GM21737 (cell line): ENCODE results near the gene CRIP2.

ENCODE experiments used
- ATAC-seq: cut with Tn5 transposase; IDR thresholded peaks from one replicate; pipeline ENCODE4 v1.9.1; 2021; ENCODE audit warnings: mild to moderate bottlenecking, moderate library complexity; ENCODE audit not compliant: unreplicated experiment

Gene CRIP2

DNA sequence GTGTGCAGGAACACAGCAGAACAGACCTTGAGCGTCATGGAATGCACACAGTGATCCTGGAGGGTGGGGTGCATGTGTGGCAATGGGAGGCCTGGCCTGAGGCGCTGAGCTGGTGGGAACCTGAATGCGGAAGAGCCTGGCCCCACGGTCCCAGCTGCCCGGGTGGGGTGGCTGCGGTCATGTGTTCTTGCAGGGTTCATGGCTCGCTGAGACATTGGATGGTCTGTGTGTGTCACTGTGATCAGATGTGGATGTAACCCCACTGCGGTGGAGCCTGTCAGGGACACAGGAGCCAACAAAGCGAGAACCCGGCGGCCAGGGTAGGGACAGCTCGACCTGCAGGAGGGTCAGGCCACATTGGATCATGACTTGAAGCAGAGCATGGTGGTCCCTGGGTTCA lies 31.8 kb upstream of the CRIP2 start:
- no peak for ATAC-seq

DNA sequence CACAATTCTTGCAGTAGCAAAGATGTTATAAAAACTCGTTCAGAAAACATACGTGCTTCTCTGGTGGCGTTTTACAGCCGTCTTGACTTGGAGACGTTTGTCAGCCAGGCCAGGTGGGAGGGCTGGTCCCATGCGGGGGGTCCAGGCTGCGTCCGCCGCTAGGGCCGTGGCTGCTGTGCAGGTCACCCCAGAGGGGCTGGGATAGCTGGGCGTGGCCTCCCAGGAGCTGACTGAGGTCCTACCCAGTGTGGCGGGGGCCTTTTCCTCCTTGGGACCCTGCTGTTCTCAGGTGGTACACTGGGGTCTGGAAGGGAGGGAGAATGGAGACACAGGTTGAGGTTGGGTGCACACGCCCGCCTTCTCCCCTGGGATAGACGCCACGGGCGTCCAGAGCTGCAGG lies 29.8 kb upstream of the CRIP2 start:
- no peak for ATAC-seq

DNA sequence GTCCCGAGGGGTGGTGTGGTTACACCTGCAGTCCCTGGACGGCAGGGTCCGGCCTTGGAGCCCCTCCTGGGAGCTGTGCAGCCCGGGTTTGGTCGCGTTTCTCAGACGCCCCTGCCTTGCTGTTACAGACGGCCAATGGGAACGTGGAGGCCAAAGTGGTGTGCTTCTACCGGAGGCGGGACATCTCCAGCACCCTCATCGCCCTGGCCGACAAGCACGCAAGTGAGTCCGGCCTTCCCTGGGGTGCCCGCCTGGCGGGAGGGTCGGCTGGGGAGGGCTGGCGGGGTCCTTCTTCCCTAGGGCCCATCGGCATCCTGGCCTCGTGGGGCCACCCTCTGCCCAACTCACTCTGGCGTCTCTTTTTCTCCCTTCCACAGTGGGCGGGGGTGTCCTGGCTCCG lies 29.3 kb upstream of the CRIP2 start:
- ATAC-seq, result no peak

DNA sequence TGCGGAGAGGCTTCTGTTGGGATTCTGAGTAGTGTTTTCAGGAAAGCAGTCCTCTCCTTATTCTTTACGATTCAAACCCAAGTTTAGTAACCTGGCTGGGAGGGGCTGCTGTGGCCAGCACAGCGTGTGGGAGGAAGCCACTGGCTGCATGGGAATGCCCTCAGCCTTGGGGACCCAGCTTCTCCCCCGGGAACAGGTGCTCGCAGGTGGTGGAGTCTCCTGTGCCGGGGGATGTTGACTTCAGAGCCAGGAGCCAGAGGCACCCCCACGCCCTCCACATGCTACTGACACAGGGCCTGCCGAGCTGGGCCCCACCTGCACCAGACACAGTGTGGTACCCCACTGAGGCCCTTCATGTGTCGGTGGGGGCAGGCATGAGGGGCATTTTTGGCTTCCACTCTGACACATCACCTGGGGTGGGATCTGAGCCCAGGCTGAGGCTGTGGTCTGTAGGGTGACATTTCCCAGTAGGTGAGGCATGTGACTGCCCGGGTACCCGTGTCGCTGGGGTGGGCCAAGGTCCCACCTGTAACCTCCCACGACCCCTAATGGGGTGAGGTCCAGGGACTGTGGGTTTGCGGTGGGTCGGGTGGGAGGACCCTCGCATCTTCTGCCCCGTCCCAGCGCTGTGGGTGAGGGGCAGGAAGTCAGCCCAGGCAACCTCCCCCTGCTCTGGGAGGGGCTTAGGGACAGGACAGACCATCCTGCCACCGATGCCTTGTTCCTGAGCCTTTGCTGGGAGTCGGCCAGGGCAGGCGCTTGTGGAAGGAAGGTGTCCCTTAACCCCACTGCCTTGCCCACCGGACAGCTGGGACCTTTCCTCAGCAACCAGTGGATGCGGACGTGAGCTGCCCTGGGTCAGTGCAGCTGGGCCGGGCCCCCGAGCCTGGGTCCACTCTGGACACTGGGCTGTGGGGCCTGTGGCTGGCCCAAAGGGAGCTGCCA lies 28.4 kb upstream of the CRIP2 start:
- ATAC-seq, result no peak

DNA sequence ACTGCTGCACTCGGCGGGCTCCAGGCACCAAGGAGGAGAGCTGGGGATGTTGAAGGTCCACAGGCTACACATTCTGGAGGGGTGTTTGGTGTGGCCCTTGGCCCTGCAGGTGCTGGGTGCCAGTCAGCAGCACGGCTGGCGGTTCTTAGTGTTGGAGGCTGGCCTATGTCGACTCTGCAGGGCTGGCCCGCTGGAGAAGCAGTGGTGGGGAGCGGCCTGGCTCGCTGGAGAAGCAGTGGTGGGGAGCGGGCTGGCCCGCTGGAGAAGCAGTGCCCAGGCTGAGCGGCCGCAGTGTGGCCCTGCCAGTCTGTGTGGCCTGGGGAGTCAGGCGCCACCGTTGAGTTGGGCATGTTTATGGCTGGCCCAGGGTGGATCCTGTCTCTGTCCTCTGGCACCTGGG lies 27.6 kb upstream of the CRIP2 start:
- no peak for ATAC-seq

DNA sequence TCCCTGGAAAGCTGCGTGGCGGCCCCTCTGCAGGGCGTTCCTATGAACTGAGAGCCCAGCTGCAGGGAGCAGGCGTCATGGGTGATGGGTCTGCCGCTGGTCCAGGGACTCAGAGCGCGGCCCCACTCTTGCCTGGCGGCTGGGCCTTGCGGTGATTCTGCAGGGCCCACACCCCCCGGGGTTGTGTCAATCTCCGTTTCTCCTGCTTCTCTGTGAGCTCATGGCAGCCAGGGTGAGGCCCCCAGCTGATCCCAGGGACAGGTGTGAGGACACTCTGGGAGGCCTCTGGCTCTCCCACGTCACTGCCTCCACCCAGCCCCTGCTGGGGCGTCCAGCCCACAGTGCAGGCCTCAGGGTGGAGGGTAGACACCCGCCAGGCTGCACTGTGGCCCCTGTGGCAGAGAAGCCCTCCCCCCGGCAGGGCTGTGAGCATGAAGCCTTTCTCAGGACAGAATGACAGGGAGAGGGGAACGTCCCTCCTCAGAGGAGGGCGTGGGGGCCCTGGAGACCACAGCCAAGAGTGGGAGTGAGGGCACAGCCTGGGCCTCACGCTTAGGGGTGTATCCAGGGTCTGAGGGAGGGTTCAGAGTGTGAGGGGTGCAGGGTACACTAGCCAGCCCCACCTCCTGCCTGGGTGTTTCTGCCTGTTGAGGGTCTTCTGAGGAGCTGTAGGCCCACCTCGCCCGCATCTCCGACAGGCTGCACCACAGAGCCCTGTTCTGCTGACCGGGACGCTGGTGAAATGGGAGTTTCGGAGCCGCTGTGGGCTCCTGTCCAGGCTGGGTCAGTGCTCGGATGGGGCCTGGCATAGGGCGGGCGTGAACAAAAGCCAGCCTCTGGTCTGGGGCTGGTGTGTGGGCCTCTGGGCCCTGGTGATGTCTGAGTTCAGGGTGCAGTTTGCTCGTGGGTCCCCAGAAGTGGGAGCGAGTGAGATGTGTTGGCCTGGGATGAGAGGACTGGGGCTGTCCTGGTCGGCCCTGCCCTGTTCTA lies 26.7 kb upstream of the CRIP2 start:
- ATAC-seq, result no peak

DNA sequence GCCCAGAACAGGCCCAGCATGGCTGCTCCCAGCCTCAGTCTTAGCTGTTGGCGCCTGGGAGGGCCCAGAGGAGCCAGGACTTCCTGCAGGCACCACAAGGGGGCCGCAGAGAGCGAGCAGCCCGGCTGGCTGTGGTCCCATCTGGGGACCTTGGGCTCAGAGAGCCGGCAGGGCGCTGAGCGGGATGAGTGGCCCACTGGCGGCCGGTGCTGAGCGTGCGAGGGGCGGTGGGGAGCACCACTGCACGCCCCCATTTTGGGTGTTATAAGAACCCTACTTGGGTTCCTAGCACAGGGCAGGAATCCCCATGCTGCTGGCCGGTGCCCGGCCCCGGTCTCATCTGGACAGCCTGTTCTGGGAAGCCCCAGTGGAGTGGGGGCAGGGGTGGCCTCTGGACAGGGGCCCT lies 25.9 kb upstream of the CRIP2 start:
- no peak for ATAC-seq

DNA sequence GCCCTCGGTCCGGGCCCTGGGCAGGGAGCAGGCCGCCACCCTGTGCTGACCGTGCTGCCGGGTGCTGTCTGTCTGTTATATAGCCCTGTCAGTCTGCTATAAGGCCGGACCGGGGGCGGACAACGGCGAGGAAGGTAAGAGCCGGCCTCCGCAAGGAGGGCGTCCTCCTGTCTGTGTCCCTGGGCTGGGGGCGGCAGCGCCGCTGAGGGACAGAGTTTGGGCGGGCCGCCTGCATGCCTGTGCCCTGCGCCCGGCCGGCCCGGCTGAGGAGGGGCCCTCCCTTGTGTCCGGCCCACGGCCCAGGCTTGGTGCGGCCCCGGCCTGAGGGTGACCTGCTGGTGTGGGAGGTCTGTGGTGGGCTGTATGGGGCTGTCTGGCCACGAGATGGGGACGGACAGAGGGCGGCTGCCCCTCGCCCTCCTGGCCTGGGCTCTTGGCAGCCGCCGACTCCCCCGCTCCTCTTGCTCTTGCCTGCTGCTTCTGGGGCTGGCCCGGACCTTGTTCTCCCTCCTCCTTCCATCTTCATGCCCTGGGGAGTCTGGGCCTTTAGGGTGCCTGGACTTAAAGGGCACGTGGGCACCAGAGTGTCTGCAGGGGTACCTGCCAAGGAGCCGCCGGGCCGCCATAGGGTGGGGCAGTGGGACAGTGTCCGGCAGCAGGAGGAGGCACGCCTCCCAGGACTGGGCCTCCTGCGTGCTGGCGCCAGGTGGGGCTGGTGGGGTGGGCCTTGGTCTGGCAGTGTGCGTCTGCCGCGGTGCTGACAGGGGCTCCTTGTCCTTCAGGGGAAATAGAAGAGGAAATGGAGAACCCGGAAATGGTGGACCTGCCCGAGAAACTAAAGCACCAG lies 25.1 kb upstream of the CRIP2 start:
- ATAC-seq, result no peak

DNA sequence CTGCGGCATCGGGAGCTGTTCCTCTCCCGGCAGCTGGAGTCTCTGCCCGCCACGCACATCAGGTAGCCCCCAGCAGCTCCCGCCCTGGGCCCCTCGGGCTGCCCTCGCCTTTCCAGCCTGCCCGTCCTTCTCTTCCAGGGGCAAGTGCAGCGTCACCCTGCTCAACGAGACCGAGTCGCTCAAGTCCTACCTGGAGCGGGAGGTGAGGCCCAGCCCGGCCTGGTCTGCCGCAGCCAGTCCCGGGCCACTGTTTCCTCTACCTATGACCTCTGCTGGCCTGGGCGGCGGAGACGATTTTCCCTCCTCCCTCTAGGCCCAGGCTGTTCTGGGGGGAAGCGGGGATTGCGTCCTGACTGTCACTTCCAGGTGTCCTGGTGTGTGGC lies 24.5 kb upstream of the CRIP2 start:
- ATAC-seq, result no peak

DNA sequence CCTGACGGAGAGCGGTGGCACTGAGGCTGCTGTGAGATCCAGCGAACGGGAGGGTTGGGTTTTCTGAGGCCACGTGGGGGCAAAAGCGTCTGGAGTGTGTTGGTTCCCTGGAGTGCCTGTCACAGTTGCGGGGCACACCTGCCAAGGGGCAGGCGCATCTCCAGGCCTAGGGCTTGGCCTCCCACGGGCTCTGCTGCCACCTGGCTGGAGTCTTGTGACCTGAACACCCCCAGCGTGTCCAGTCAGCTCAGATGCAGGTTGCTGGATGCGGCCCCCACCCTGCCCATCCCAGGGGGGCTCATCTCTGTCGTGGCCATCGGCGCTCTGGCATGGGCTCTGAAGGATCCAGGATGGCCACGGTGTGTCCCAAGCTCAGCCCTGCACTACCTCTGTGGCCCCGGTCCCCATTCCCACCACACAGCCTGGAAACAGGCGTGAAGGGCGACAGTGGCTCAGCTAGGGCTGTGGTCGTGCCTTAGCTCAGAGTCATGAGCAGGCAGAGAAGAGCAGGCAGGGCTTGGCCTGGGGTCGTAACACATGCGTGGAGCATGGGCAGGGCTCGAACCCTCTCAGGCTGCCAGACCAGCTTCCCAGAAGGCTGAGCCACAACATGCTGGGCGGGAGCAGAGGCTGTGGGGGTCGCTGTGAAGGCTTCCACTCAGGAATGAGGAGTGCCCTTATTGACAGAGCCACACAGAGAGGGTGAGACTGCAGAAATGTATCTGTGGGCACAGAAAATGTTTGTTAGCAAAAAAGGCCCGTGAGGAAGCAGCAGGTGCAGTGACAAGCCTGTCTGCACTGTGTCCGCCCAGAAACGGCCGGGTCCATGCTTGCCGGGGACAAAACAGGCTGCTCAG lies 23.5 kb upstream of the CRIP2 start:
- no peak for ATAC-seq

DNA sequence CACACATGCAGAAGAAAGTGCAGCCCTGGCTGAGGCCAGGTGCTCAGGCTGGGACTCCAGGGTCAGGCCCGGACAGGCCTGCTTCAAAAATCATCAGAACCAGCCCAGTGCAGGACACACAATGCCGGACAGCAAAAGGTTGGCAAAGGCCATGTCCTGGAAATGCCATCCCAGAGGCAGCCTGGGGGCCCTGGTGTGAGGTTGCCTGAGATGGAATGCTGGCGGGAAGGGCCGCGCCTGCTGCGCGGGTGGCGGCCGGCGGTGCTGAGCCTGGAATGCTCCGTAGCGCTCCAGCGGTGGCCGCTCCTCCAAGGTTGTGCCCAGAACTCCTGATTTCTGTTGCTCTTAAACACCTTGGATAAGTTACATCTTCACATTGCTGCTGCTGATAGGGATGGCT lies 21.7 kb upstream of the CRIP2 start:
- no peak for ATAC-seq

DNA sequence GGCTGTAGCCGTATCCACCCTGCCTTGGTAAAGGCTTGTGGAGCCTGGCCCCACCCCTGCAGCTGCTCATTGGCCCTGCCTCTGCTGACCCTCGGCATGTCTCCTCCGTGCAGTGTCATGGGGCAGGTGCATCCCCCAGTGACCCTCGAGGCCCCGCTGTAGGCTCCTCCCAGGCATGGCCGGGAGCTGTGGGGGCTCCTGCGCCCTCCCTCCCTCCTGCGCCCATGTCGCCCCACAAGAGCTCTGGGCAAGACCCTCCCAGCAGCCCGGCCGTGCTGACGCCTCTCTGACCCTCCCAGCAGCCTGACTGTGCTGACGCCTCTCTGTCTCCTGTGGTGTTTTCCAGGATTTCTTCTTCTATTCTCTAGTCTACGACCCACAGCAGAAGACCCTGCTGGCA lies 20.8 kb upstream of the CRIP2 start:
- ATAC-seq, result no peak

DNA sequence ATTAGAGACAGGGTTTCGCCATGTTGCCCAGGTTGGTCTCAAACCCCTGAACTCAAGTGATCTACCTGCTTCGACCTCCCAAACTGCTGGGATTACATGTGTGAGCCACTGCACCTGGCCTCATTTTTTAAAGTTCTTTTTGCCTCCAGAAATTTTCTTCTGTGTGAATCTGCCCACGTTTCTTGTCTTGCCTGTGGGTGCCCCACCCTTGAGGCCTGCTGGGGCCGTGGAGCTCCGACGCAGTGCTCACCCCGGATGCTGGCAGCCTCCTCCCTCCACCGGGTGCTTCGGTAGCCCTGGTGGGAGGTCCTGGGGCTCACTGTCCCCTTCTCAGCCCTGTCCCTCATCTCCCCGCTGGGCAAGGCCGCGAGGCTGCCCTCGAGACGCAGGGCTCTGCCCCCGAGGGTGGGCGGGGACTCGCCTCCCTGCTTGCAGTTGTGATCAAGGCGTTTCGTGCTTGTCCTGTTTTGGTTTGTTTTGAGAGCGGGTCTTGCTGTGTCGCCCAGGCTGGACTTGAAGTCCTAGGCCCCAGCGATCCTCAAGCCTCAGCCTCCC lies 19.5 kb upstream of the CRIP2 start:
- no peak for ATAC-seq

DNA sequence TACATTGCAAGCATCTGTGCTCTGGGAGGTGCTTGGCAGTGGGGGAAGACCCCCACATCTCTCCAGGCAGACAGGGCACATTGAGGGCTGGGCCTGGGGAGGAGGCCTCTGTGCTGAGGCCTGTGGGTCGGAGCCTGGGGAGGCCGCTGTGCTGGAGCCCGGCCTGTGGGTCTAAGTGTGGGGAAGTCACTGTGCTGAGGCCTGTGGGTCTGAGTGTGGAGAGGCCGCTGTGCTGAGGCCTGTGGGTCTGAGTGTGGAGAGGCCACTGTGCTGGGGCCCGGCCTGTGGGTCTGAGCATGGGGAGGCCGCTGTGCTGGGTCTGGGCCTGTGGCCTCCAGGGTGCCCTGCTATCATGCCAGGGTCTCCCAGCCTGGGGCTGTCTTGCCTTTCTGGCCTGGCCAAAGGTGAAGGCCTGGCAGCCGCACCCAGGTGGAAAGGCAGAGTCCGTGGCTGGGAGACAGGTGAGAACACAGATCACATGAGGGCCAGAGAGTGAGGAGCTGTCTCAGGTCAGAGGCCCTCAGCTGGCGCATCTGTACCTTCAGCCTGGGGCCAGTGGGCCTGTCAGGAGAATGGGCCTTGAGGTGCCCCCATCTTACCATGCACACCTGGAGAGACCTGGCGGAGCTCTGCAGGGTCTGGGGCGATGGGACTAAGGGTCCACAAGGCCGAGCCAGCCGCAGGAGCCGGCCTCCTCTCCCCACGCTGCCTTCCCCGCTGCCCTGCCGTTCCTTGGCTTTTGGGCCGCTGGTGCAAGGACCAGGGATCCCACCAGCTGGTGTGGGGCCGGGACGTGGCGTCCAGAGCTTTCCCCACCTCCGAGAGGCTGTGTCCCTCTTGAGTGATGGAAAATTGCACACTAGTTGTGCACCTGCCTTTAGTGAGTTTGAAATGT lies 18.6 kb upstream of the CRIP2 start:
- ATAC-seq, result no peak

DNA sequence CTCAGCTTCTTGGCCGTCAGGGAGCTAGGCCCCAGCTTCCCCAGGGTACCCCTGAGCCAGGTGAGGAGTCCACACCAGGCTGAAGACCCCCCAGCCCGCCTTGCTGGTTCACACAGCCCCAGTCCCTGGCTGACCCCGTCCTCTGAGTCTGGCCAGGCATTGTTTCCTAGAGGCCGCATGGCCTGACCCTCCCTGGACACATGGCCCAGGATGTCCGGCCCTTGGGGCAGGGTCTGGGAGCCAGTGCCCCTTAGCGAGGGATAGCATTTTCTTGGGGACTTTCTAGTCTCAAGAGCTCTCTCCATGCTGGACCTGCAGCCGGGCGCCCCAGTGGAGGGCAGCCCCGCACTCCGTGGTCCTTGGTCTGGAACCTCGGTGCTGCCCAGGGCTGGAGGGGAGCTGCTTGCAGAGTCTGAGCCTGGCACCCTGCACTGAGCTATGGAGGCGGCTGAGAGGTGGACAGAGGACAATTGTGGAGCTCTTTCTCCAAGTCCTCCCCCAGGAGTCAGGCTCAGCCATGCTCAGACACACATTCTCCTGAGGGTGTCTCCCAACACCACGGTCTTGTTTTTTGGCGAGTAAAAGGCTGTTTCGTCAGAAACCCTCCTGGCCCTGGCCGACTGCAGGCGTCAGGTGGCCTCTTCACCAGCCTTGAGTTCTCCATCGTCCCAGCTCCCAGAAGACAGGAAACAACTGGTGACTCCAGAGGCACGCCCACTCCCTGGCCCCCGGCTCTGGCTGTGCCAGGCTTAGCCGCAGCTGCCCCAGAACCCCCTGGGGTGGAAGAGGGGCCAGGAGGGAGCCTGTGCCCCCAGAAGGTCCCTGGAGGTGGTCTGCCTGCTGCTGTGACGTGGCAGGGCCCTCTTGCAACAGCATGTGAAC lies 17.6 kb upstream of the CRIP2 start:
- no peak for ATAC-seq

DNA sequence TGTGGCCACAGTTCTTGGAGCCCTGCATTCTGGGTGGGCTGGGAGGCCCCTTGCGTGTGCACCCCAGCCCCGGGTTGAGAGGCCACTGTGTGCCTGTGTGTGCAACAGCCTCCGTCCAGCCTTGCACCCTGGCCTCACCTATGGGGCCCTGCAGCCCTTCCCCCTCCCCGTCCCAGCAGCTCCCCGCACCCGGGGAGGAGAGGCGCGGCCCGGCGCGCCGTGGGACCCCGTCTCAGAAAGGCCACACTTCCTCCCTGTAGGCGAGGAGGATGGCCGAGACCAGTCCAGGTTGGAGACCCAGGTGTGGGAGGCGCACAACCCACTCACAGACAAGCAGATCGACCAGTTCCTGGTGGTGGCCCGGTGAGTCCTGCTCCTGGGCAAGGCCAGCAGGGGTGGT lies 16.6 kb upstream of the CRIP2 start:
- no peak for ATAC-seq

DNA sequence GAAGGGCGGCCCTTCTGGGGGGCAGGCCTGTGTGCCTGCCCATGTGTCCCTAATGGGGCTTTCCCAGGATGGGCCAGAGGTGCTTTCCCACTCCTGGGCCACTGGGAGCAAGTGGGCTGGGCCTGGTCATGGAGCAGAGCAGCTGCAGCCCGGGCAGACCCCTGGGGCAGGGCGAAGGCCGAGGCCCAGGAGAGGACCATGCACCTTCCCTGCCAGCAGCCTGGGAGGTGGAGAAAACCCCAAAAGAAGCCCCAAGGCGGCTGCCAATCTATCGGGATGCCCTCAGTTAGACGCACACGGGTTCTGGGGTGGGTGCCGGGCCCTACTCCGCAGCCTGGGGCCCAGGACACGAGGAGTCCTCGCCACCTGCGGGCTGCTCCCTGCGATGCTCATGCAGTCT lies 16.1 kb upstream of the CRIP2 start:
- ATAC-seq, result no peak

DNA sequence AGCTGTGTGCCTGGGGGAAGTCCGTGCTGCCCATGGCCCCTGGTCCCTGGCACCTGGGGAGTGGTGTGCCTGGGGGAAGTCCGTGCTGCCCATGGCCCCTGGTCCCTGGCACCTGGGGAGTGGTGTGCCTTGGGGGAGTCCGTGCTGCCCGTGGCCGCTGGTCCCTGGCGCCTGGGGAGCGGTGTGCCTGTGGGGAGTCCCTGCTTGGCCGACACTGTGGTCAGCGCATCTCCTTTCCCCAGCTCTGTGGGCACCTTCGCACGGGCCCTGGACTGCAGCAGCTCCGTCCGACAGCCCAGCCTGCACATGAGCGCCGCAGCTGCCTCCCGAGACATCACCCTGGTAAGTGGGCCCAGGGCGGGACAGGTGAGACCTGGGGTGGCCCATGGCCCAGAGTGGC lies 14.5 kb upstream of the CRIP2 start:
- no peak for ATAC-seq
